BJ (cell line): ENCODE data around the gene SPTBN1. TPM values are rescaled to one million over a fixed set of nuclear protein-coding genes. Genes with fewer than 3 reads are reported as not detected.

Experiments
- CTCF ChIA-PET: fragments of 350-600 bp; formaldehyde crosslinking; extraction: SDS; loops from one replicate; lab custom pipeline; 2021; ENCODE audit warnings: antibody characterized with exemption, inconsistent platforms; lab: Yijun Ruan, JAX
- POLR2A ChIA-PET: fragments of 300-600 bp; sonication (Branson Sonifier 250); formaldehyde crosslinking; extraction: SDS; loops from one replicate; lab custom pipeline; 2021; ENCODE audit warnings: antibody characterized with exemption; lab: Charles Lee
- DNase-seq: peaks from one replicate; pipeline ENCODE4 v3.0.0-alpha.2; 2011; ENCODE audit warnings: low read depth
- H3K27me3 ChIP-seq: 2 replicates; pipeline ENCODE4 v1.6.0; 2011; ENCODE audit warnings: low read length; ENCODE audit not compliant: control insufficient read depth, insufficient read depth
- H3K36me3 ChIP-seq: 2 replicates; pipeline ENCODE4 v1.5.1; 2011; ENCODE audit warnings: low read length; ENCODE audit not compliant: control insufficient read depth, insufficient read depth
- H3K4me3 ChIP-seq: 2 replicates; pipeline ENCODE4 v1.5.1; 2011; ENCODE audit warnings: low read depth, mild to moderate bottlenecking, control low read depth, low read length
- CTCF ChIP-seq: IDR thresholded peaks from 2 replicates; pipeline ENCODE4 v1.5.1; 2011; ENCODE audit warnings: low read depth, mild to moderate bottlenecking, control low read depth, inconsistent platforms, low read length, moderate library complexity; ENCODE audit not compliant: insufficient read depth
- polyA plus RNA-seq: library from polyadenylated mRNA; depleted of rRNA; stranded (reverse); fragments of >200 nt; gene quantifications from 2 replicates; pipeline ENCODE4 v1.2.3, GENCODE V29; 2011

The SPTBN1 gene
- polyA plus RNA-seq, 1 experiment: 33.8 TPM

GRCh38 chr2:54589038-54589339, 132.9 kb downstream of the SPTBN1 start:
- ChIA-PET CTCF (no interaction called here), POLR2A (no interaction called here)

GRCh38 chr2:54589340-54590215, 133.5 kb downstream of the SPTBN1 start:
- H3K36me3 ChIP-seq: no peaks in the 10 kb centered on the region
- POLR2A ChIA-PET: no interaction called here
- no peaks in the 10 kb centered on the region for H3K27me3 ChIP-seq
- no peak for TF ChIP-seq CTCF
- H3K4me3 ChIP-seq: no peak overlapping the region
- DNase-seq: no peak
- CTCF ChIA-PET: no interaction called here

More at GRCh38 chr2:54589038-54589339, 132.9 kb downstream of the SPTBN1 start:
- no peak for TF ChIP-seq CTCF
- DNase-seq: no peak
- H3K4me3 ChIP-seq: no peak overlapping the region
- no peaks in the 10 kb centered on the region for H3K36me3 ChIP-seq
- no peaks in the 10 kb centered on the region for H3K27me3 ChIP-seq

- H3K36me3 ChIP-seq: no peaks in the 10 kb centered on the region
- ChIA-PET CTCF (no interaction called here), POLR2A (no interaction called here)
- no peak overlapping the region for H3K4me3 ChIP-seq
- DNase-seq: no peak
- TF ChIP-seq CTCF: no peak
- no peaks in the 10 kb centered on the region for H3K27me3 ChIP-seq
Measured at GRCh38 chr2:54590216-54591120, 134.3 kb downstream of the SPTBN1 start.

GRCh38 chr2:54591551-54591950, 135.4 kb downstream of the SPTBN1 start:
- ChIA-PET CTCF (no interaction called here), POLR2A (no interaction called here)
- TF ChIP-seq CTCF: no peak
- no peaks in the 10 kb centered on the region for H3K36me3 ChIP-seq
- H3K4me3 ChIP-seq: no peak overlapping the region
- DNase-seq: no peak
- no peaks in the 10 kb centered on the region for H3K27me3 ChIP-seq

- ChIA-PET POLR2A (no interaction called here), CTCF (interaction anchor here (1.5 kb wide), 1 partner anchor 23 kb away, joined by 3 read pairs; no protein-coding TSS in a partner anchor)
- no peak for DNase-seq
- Histone ChIP-seq H3K4me3 (no peak overlapping the region), H3K27me3 (no peaks in the 10 kb centered on the region), H3K36me3 (no peaks in the 10 kb centered on the region)
- TF ChIP-seq CTCF: no peak
Measured at GRCh38 chr2:54593249-54593648, 137.1 kb downstream of the SPTBN1 start.
